ENCODE data around the gene CCDC178.

DNA sequence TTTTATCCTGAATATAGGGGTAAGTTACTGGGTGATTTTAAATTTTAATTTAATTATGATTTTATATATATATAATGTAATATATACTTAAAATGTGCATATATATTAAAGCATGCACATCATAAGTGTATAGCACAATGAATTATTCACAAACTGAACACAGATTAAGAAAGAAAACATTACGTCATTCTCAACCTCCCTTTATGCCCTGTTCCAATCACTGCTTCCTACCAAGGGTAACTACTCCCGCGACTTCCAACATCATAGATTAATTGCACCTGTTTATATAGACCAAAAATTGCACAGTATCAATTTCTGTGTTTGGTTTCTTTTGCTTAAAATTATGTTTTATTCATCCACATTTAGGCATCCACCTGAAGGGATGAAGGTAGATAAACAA, 366.4 kb downstream of the CCDC178 start:
- TF ChIP-seq, protein P1, sequence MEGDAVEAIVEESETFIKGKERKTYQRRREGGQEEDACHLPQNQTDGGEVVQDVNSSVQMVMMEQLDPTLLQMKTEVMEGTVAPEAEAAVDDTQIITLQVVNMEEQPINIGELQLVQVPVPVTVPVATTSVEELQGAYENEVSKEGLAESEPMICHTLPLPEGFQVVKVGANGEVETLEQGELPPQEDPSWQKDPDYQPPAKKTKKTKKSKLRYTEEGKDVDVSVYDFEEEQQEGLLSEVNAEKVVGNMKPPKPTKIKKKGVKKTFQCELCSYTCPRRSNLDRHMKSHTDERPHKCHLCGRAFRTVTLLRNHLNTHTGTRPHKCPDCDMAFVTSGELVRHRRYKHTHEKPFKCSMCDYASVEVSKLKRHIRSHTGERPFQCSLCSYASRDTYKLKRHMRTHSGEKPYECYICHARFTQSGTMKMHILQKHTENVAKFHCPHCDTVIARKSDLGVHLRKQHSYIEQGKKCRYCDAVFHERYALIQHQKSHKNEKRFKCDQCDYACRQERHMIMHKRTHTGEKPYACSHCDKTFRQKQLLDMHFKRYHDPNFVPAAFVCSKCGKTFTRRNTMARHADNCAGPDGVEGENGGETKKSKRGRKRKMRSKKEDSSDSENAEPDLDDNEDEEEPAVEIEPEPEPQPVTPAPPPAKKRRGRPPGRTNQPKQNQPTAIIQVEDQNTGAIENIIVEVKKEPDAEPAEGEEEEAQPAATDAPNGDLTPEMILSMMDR (IDR thresholded peaks at IDR 0.05), result no peak
- no peak for TF ChIP-seq POLR2A (IDR thresholded peaks at IDR 0.05)

Measured in esophagus squamous epithelium (tissue), 4 donors.